Inferior parietal cortex (tissue), 1 donor: Measurements from ENCODE around the gene ARL16.

Experiments used
- DNase-seq: peaks from one replicate; pipeline ENCODE4 v3.0.0-alpha.2; 2016; ENCODE audit errors: extremely low spot score

Gene ARL16

GRCh38 chr17:81666342-81667191, 17.0 kb downstream of the ARL16 start, which contains the start of the genes CCDC137 and OXLD1:
Gene CCDC137 (plus strand): TSS chr17:81666737. CDS start chr17:81666767, 30 bp downstream.
Gene OXLD1 (minus strand): TSS chr17:81666605. CDS start chr17:81666577, 28 bp downstream.
- peak; percentile 97 for DNase-seq

- DNase-seq, result no peak
These were observed 17.6 kb downstream of the ARL16 start for GRCh38 chr17:81666092-81666341.

- DNase-seq, result no peak
These were observed 18.1 kb downstream of the ARL16 start for GRCh38 chr17:81665205-81666091.

GRCh38 chr17:81664051-81664470, 19.5 kb downstream of the ARL16 start:
- DNase-seq, result no peak

GRCh38 chr17:81662002-81662401, 21.6 kb downstream of the ARL16 start:
- DNase-seq, result no peak

- DNase-seq, result no peak
These were observed 23.2 kb downstream of the ARL16 start for GRCh38 chr17:81660441-81660840.

- DNase-seq, result no peak
These were observed 24.6 kb downstream of the ARL16 start for GRCh38 chr17:81659038-81659437.

GRCh38 chr17:81656835-81657234, 26.8 kb downstream of the ARL16 start:
- DNase-seq, result no peak

GRCh38 chr17:81656118-81656743, 27.4 kb downstream of the ARL16 start, which contains the start of gene PDE6G:
Gene PDE6G (minus strand): TSS chr17:81656542. CDS start chr17:81653305, 3,237 bp downstream.
- no peak for DNase-seq

GRCh38 chr17:81655378-81656117, 28.0 kb downstream of the ARL16 start:
- DNase-seq, result no peak

- DNase-seq, result no peak
These were observed 30.5 kb downstream of the ARL16 start for GRCh38 chr17:81652906-81653771.

- DNase-seq, result no peak
These were observed 31.9 kb downstream of the ARL16 start for GRCh38 chr17:81651692-81652091.

- no peak for DNase-seq
These were observed 32.6 kb downstream of the ARL16 start for GRCh38 chr17:81650951-81651350.

GRCh38 chr17:81648707-81649085, 34.9 kb downstream of the ARL16 start:
- DNase-seq, result no peak

- DNase-seq, result no peak
These were observed 35.4 kb downstream of the ARL16 start for GRCh38 chr17:81648013-81648706.

GRCh38 chr17:81647640-81648012, 36.0 kb downstream of the ARL16 start:
- no peak for DNase-seq

- DNase-seq, result no peak
These were observed 36.6 kb downstream of the ARL16 start for GRCh38 chr17:81646869-81647600.

GRCh38 chr17:81644976-81645952, 38.3 kb downstream of the ARL16 start:
- DNase-seq, result no peak
